H9 (cell line): ENCODE measurements around the gene CFAP119. TPM values are rescaled to one million over a fixed set of nuclear protein-coding genes. Genes with fewer than 3 reads are reported as not detected.

Experiments used
- DNase-seq: peaks from one replicate; pipeline ENCODE4 v3.0.0-alpha.2; 2017
- H2AFZ ChIP-seq: one replicate; pipeline ENCODE4 v1.6.1; 2013; ENCODE audit warnings: mild to moderate bottlenecking, low read length, control low read depth, moderate library complexity
- H2AK5ac ChIP-seq: 2 replicates; pipeline ENCODE4 v1.6.1; 2013; ENCODE audit warnings: low read length, control low read depth, mixed read lengths; ENCODE audit not compliant: insufficient read length
- H2BK120ac ChIP-seq: one replicate; pipeline ENCODE4 v1.6.1; 2013; ENCODE audit warnings: low read depth, mild to moderate bottlenecking, low read length, control low read depth, inconsistent platforms; ENCODE audit not compliant: poor library complexity, severe bottlenecking
- H2BK12ac ChIP-seq: 2 replicates; pipeline ENCODE4 v1.6.1; 2013; ENCODE audit warnings: low read length, control low read depth, mixed read lengths, low read depth; ENCODE audit not compliant: insufficient read length
- H2BK15ac ChIP-seq: 2 replicates; pipeline ENCODE4 v1.6.1; 2013; ENCODE audit warnings: low read depth, low read length, control low read depth
- H2BK20ac ChIP-seq: one replicate; pipeline ENCODE4 v1.6.1; 2013; ENCODE audit warnings: low read depth, mild to moderate bottlenecking, low read length, control low read depth, inconsistent platforms; ENCODE audit not compliant: poor library complexity, severe bottlenecking
- H2BK5ac ChIP-seq: 2 replicates; pipeline ENCODE4 v1.6.1; 2013; ENCODE audit warnings: low read length, control low read depth, mixed read lengths; ENCODE audit not compliant: insufficient read length
- H3K14ac ChIP-seq: 2 replicates; pipeline ENCODE4 v1.6.1; 2013; ENCODE audit warnings: low read length, control low read depth; ENCODE audit not compliant: insufficient read depth
- H3K18ac ChIP-seq: 2 replicates; pipeline ENCODE4 v1.6.1; 2013; ENCODE audit warnings: low read depth, mild to moderate bottlenecking, mixed read lengths, low read length, control low read depth; ENCODE audit not compliant: insufficient read length
- H3K23ac ChIP-seq: 2 replicates; pipeline ENCODE4 v1.6.1; 2013; ENCODE audit warnings: low read length, control low read depth, mixed read lengths, low read depth; ENCODE audit not compliant: insufficient read length
- H3K23me2 ChIP-seq: 2 replicates; pipeline ENCODE4 v1.6.1; 2013; ENCODE audit warnings: low read depth, mild to moderate bottlenecking, mixed read lengths, low read length, control low read depth; ENCODE audit not compliant: insufficient read length, poor library complexity, severe bottlenecking
- H3K27ac ChIP-seq: 2 replicates; pipeline ENCODE4 v1.5.1; 2013; ENCODE audit warnings: low read length, control low read depth, mixed read lengths, low read depth; ENCODE audit not compliant: insufficient read length
- H3K27me3 ChIP-seq: 2 replicates; pipeline ENCODE4 v1.6.1; 2013; ENCODE audit warnings: low read length, control low read depth, inconsistent platforms; ENCODE audit not compliant: insufficient read depth
- H3K4ac ChIP-seq: 2 replicates; pipeline ENCODE4 v1.6.1; 2013; ENCODE audit warnings: low read depth, mild to moderate bottlenecking, control low read depth, inconsistent platforms, low read length, moderate library complexity
- H3K4me1 ChIP-seq: 2 replicates; pipeline ENCODE4 v1.6.1; 2013; ENCODE audit warnings: low read length, control low read depth, inconsistent platforms; ENCODE audit not compliant: insufficient read depth
- H3K4me2 ChIP-seq: 2 replicates; pipeline ENCODE4 v1.6.1; 2013; ENCODE audit warnings: low read length, control low read depth, mixed read lengths; ENCODE audit not compliant: insufficient read length, insufficient read depth
- H3K56ac ChIP-seq: 2 replicates; pipeline ENCODE4 v1.6.1; 2013; ENCODE audit warnings: low read depth, mild to moderate bottlenecking, mixed read lengths, low read length, control low read depth; ENCODE audit not compliant: insufficient read length
- H3K79me1 ChIP-seq: 2 replicates; pipeline ENCODE4 v1.6.1; 2013; ENCODE audit warnings: low read depth, mild to moderate bottlenecking, moderate library complexity, low read length, control low read depth, inconsistent platforms; ENCODE audit not compliant: insufficient read depth, poor library complexity, severe bottlenecking
- H3K79me2 ChIP-seq: 2 replicates; pipeline ENCODE4 v1.6.1; 2013; ENCODE audit warnings: low read length, control low read depth, inconsistent platforms; ENCODE audit not compliant: insufficient read depth
- H3K9ac ChIP-seq: 2 replicates; pipeline ENCODE4 v1.6.1; 2013; ENCODE audit warnings: low read length, control low read depth, mixed read lengths; ENCODE audit not compliant: insufficient read length; ENCODE audit errors: extremely low read depth
- H3K9me3 ChIP-seq: one replicate; pipeline ENCODE4 v1.6.1; 2013; ENCODE audit warnings: low read depth, low read length, inconsistent platforms; ENCODE audit not compliant: control insufficient read depth
- H3T11ph ChIP-seq: one replicate; pipeline ENCODE4 v1.6.1; 2013; ENCODE audit warnings: mild to moderate bottlenecking, low read length, control low read depth, inconsistent platforms
- H4K20me1 ChIP-seq: one replicate; pipeline ENCODE4 v1.6.1; 2013; ENCODE audit not compliant: control insufficient read depth, insufficient read length, insufficient read depth
- H4K5ac ChIP-seq: 2 replicates; pipeline ENCODE4 v1.6.1; 2013; ENCODE audit warnings: low read depth, mild to moderate bottlenecking, mixed read lengths, low read length, control low read depth; ENCODE audit not compliant: insufficient read length
- H4K8ac ChIP-seq: replicated peaks from 2 replicates; pipeline ENCODE4 v1.6.1; 2013; ENCODE audit warnings: low read length, control low read depth, mixed read lengths, low read depth; ENCODE audit not compliant: insufficient read length
- H4K91ac ChIP-seq: 2 replicates; pipeline ENCODE4 v1.6.1; 2013; ENCODE audit warnings: low read depth, mild to moderate bottlenecking, moderate library complexity, mixed read lengths, low read length, control low read depth; ENCODE audit not compliant: insufficient read length
- H3K27ac Mint-ChIP-seq, 3 experiments: 2 replicates in 2 of 3; 3 replicates in 1 of 3; pipeline ENCODE4 v1.8.0; 2020 to 2021; ENCODE audit warnings: mixed read lengths in 3 of 3, mild to moderate bottlenecking in 1 of 3, moderate library complexity in 1 of 3
- H3K27me3 Mint-ChIP-seq: 2 replicates; pipeline ENCODE4 v1.8.0; 2021; ENCODE audit warnings: low read depth, mild to moderate bottlenecking, moderate library complexity, mixed read lengths
- H3K36me3 Mint-ChIP-seq, 3 experiments: 2 replicates in 2 of 3; 3 replicates in 1 of 3; pipeline ENCODE4 v1.8.0; 2020 to 2021; ENCODE audit warnings: low read depth in 3 of 3, mixed read lengths in 3 of 3; ENCODE audit not compliant: insufficient read depth in 1 of 3
- H3K4me1 Mint-ChIP-seq, 2 experiments: 2 replicates each; pipeline ENCODE4 v1.8.0; 2020; ENCODE audit warnings: mixed read lengths in 2 of 2
- H3K4me3 Mint-ChIP-seq, 2 experiments: 2 replicates in 1 of 2; 3 replicates in 1 of 2; pipeline ENCODE4 v1.8.0; 2020 to 2021; ENCODE audit warnings: mild to moderate bottlenecking in 2 of 2, mixed read lengths in 2 of 2, moderate library complexity in 1 of 2
- H3K9me3 Mint-ChIP-seq, 2 experiments: 2 replicates in 1 of 2; 3 replicates in 1 of 2; pipeline ENCODE4 v1.8.0; 2020; ENCODE audit warnings: mild to moderate bottlenecking in 2 of 2, mixed read lengths in 2 of 2, moderate library complexity in 1 of 2
- CTCF ChIP-seq: fragments of 200-600 bp; sonication (generic); conservative IDR thresholded peaks from 3 replicates; pipeline ENCODE4 v1.8.0; 2021; ENCODE audit warnings: antibody characterized with exemption, mild to moderate bottlenecking
- WGBS: extraction: QIAGEN DNeasy Blood & Tissue Kit; methylation state at CpG from one replicate; pipeline ENCODE4 v1.1.7; 2013; ENCODE audit warnings: missing lambda C conversion rate, low lambda C conversion rate, mixed read lengths; ENCODE audit not compliant: insufficient read length; ENCODE audit errors: extremely low coverage; 5-methylcytosine and 5-hydroxymethylcytosine counted together
- total RNA-seq: library from RNA; stranded (reverse); gene quantifications from 2 replicates; pipeline ENCODE4 v1.2.1, GENCODE V29; 2021

Gene CFAP119
- total RNA-seq, 1 experiment from 2014 or later = 5.4 TPM

DNA sequence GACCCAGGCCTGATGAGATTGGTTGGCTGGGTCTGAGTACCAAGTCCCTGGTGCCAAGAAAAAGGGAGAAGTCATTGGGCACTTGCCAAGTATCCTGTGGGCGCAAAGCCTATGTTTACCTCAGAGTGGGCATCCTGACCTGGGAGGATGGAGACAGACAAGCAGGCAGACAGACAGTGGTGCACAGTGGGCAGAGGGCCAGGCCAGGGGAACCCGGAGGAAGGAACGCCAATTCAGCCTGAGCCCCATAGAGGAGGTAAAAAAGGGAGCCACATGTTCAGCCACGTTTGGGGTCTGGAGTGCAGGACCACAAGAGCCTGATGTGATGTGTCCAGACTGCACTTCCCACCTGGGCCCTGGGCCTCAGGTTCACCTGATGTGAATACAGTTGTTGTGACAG is 8.3 kb downstream of the CFAP119 start:
- peaks cover 7 to 11% of the 10 kb centered on the region in 2 experiments for H3K4me1 Mint-ChIP-seq
- H3K27ac ChIP-seq = no peak overlapping the region
- no peak overlapping the region for H2AK5ac ChIP-seq
- no peak overlapping the region for H3K56ac ChIP-seq
- H4K5ac ChIP-seq = no peak overlapping the region
- H3K27ac Mint-ChIP-seq = no peak overlapping the region
- H4K20me1 ChIP-seq = no peaks in the 10 kb centered on the region
- H2BK12ac ChIP-seq = no peak overlapping the region
- WGBS = no CpG with 5 or more reads among the region's 4 CpGs
- H3K9me3 ChIP-seq = no peaks in the 10 kb centered on the region
- H3K79me2 ChIP-seq = peaks cover 4% of the 10 kb centered on the region; the same call in 1 of the 2 replicates
- H3T11ph ChIP-seq = no peak overlapping the region
- no peak overlapping the region for H2BK20ac ChIP-seq
- no peak overlapping the region for H2BK120ac ChIP-seq
- H2AFZ ChIP-seq = no peak overlapping the region
- peaks cover 7 to 66% (median 48%) of the 10 kb centered on the region in 3 experiments for H3K36me3 Mint-ChIP-seq
- no peak overlapping the region for H4K91ac ChIP-seq
- H3K4me2 ChIP-seq = no peak overlapping the region
- H3K23ac ChIP-seq = no peak overlapping the region
- H3K4me1 ChIP-seq = no peaks in the 10 kb centered on the region
- no peak overlapping the region for H2BK15ac ChIP-seq
- H3K23me2 ChIP-seq = no peaks in the 10 kb centered on the region
- H3K27me3 Mint-ChIP-seq = no peaks in the 10 kb centered on the region
- H4K8ac ChIP-seq = no peak overlapping the region
- no peak for DNase-seq
- no peak overlapping the region for H2BK5ac ChIP-seq
- no peak overlapping the region for H3K18ac ChIP-seq
- H3K79me1 ChIP-seq = peaks cover 2% of the 10 kb centered on the region
- H3K14ac ChIP-seq = no peak overlapping the region
- no peak overlapping the region for H3K9ac ChIP-seq
- TF ChIP-seq CTCF = no peak
- H3K4me3 Mint-ChIP-seq = no peak overlapping the region
- no peak overlapping the region for H3K4ac ChIP-seq
- H3K27me3 ChIP-seq = no peaks in the 10 kb centered on the region
- H3K9me3 Mint-ChIP-seq = peaks cover 0 to 1% of the 10 kb centered on the region in 2 experiments; a peak in 1 of 5 replicates
